Measurements from ENCODE around the gene PRKN. TPM values are rescaled to one million over a fixed set of nuclear protein-coding genes. Genes with fewer than 3 reads are reported as not detected.

Gene PRKN
- total RNA-seq, 4 donors from 2014 or later, result 4.4 to 669 (median 10.5) TPM

- DNase-seq, result no peak
- Histone ChIP-seq H3K9me3 (no peaks in the 10 kb centered on the region), H3K36me3 (no peaks in the 10 kb centered on the region), H3K4me1 (no peaks in the 10 kb centered on the region), H3K4me3 (no peak overlapping the region), H3K27ac (no peak overlapping the region), H3K27me3 (no peaks in the 10 kb centered on the region)
- TF ChIP-seq POLR2A (IDR thresholded peaks at IDR 0.05), result no peak
- TF ChIP-seq CTCF (IDR thresholded peaks at IDR 0.05), result no peak
Measured at GRCh38 chr6:162770136-162770535, 42.6 kb upstream of the PRKN start.

GRCh38 chr6:162753775-162754174 lies 26.2 kb upstream of the PRKN start:
- Histone ChIP-seq H3K27ac (no peak overlapping the region), H3K27me3 (no peaks in the 10 kb centered on the region), H3K9me3 (no peaks in the 10 kb centered on the region), H3K4me1 (no peaks in the 10 kb centered on the region), H3K4me3 (no peak overlapping the region), H3K36me3 (no peaks in the 10 kb centered on the region)
- no peak for DNase-seq
- no peak for TF ChIP-seq POLR2A (IDR thresholded peaks at IDR 0.05)
- TF ChIP-seq CTCF (IDR thresholded peaks at IDR 0.05), result no peak

- Histone ChIP-seq H3K4me1 (no peaks in the 10 kb centered on the region), H3K27me3 (no peaks in the 10 kb centered on the region), H3K4me3 (no peak overlapping the region), H3K27ac (no peak overlapping the region), H3K9me3 (no peaks in the 10 kb centered on the region), H3K36me3 (no peaks in the 10 kb centered on the region)
- TF ChIP-seq POLR2A (IDR thresholded peaks at IDR 0.05), result no peak
- TF ChIP-seq CTCF (IDR thresholded peaks at IDR 0.05), result no peak
- DNase-seq, result no peak
Measured at GRCh38 chr6:162751211-162751859, 23.8 kb upstream of the PRKN start.

GRCh38 chr6:162750776-162751175 lies 23.2 kb upstream of the PRKN start:
- TF ChIP-seq CTCF (IDR thresholded peaks at IDR 0.05) (no peak), POLR2A (IDR thresholded peaks at IDR 0.05) (no peak)
- Histone ChIP-seq H3K36me3 (no peaks in the 10 kb centered on the region), H3K4me1 (no peaks in the 10 kb centered on the region), H3K4me3 (no peak overlapping the region), H3K9me3 (no peaks in the 10 kb centered on the region), H3K27me3 (no peaks in the 10 kb centered on the region), H3K27ac (no peak overlapping the region)
- no peak for DNase-seq

GRCh38 chr6:162736961-162737360 lies 9.4 kb upstream of the PRKN start:
- H3K9me3 ChIP-seq, result no peaks in the 10 kb centered on the region
- DNase-seq, result no peak

More at GRCh38 chr6:162736961-162737360, 9.4 kb upstream of the PRKN start:
- no peak overlapping the region for H3K27ac ChIP-seq
- no peaks in the 10 kb centered on the region for H3K36me3 ChIP-seq
- no peaks in the 10 kb centered on the region for H3K27me3 ChIP-seq
- H3K4me3 ChIP-seq, result no peak overlapping the region
- TF ChIP-seq CTCF (IDR thresholded peaks at IDR 0.05) (peak in 3 of 6 experiments; percentile 28 to 39 (median 36)), POLR2A (IDR thresholded peaks at IDR 0.05) (no peak)
- H3K4me1 ChIP-seq, result no peaks in the 10 kb centered on the region
